BLaER1 (cell line): Measurements from ENCODE around the gene CMIP.

Experiments used
- H3K27ac ChIP-seq: shearing (Covaris generic); formaldehyde crosslinking; 2 replicates; pipeline ENCODE4 v1.8.1; 2022
- H3K27me3 ChIP-seq: shearing (Covaris generic); formaldehyde crosslinking; 2 replicates; pipeline ENCODE4 v1.8.1; 2022
- H3K36me3 ChIP-seq: shearing (Covaris generic); formaldehyde crosslinking; 2 replicates; pipeline ENCODE4 v1.8.1; 2022
- H3K4me1 ChIP-seq: shearing (Covaris generic); formaldehyde crosslinking; 2 replicates; pipeline ENCODE4 v1.8.1; 2022
- H3K4me2 ChIP-seq: shearing (Covaris generic); formaldehyde crosslinking; 2 replicates; pipeline ENCODE4 v1.8.1; 2022
- H3K4me3 ChIP-seq: shearing (Covaris generic); formaldehyde crosslinking; 2 replicates; pipeline ENCODE4 v1.8.1; 2022
- H3K9ac ChIP-seq: shearing (Covaris generic); formaldehyde crosslinking; 2 replicates; pipeline ENCODE4 v1.8.1; 2022
- H3K9me3 ChIP-seq: shearing (Covaris generic); formaldehyde crosslinking; 2 replicates; pipeline ENCODE4 v1.8.1; 2022
- H4K20me1 ChIP-seq: shearing (Covaris generic); formaldehyde crosslinking; 2 replicates; pipeline ENCODE4 v1.8.1; 2022
- Cebpa-rat ChIP-seq: shearing (Covaris generic); IDR thresholded peaks from 2 replicates; pipeline ENCODE4 v1.8.1; 2022

CMIP gene

DNA sequence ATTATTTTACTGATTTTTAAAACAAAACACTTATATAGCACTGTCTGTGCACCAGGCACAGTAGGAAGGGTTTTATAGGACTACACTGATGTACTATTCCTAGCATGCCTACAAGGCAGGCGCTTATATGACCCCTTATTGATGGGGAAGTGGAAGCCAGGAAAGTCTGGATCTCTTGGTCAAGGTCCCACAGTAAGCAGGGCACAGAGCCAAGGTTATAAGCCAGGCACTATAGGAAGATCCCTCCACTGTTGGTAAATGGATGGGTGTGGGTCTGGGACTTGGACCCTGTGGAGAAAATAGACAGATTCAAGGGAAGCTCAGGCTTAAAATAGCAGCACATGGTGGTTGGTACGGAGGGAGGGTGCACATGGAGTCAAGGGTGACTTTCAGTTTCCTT, 275.4 kb downstream of the CMIP start:
- H4K20me1 ChIP-seq, result no peaks in the 10 kb centered on the region
- TF ChIP-seq Cebpa-rat, result no peak
- H3K9ac ChIP-seq, result no peak overlapping the region
- H3K9me3 ChIP-seq, result peaks cover 12% of the 10 kb centered on the region; the same call in 1 of the 2 replicates
- no peak overlapping the region for H3K4me2 ChIP-seq
- peaks cover 26% of the 10 kb centered on the region for H3K4me1 ChIP-seq
- no peaks in the 10 kb centered on the region for H3K36me3 ChIP-seq
- H3K4me3 ChIP-seq, result no peak overlapping the region
- no peaks in the 10 kb centered on the region for H3K27me3 ChIP-seq
- H3K27ac ChIP-seq, result no peak overlapping the region

DNA sequence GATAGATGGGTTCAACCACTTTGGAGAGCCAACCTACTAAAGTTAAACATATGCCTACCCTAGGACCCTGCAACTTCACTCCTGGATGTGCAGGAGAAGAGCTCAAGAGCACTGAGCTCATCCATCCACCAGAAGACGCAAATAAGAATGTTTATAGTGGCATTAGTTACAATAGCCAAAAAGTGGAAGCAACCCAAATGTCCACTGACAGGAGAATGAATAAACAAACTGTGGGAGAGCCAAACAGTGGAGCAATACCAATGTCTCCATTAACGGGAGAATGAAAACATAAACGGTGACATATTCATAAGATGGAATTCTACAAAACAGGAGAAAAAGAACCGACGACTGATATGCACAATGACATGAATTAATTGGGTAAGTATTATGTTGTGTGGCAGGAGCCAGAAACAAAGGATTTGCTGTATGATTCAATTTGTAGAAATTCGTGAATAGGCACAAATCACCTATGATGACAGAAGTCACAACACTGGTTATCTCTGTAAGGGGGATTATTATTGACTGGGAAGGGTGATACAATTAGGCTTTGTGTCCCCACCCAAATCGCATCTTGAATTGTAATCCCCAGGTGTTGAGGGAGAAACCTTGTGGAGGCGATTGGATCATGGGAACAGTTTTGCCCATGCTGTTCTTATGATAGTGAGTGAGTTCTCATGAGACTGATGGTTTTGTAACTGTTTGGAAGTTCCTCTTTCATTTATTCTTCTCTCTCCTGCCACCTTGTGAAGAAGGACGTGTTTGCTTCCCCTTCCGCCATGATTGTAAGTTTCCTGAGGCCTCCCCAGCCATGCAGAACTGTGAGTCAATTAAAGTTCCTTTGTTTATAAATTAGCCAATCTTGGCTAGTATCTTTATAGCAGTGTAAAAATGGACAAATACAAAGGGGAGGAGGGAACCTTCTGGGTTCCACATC, 276.6 kb downstream of the CMIP start:
- Histone ChIP-seq H3K36me3 (no peaks in the 10 kb centered on the region), H3K9me3 (peaks cover 12% of the 10 kb centered on the region; the same call in 1 of the 2 replicates), H3K27ac (no peak overlapping the region), H3K27me3 (no peaks in the 10 kb centered on the region), H3K4me3 (no peak overlapping the region), H3K4me1 (peaks cover 28% of the 10 kb centered on the region), H4K20me1 (no peaks in the 10 kb centered on the region), H3K9ac (no peak overlapping the region), H3K4me2 (no peak overlapping the region)
- no peak for TF ChIP-seq Cebpa-rat

DNA sequence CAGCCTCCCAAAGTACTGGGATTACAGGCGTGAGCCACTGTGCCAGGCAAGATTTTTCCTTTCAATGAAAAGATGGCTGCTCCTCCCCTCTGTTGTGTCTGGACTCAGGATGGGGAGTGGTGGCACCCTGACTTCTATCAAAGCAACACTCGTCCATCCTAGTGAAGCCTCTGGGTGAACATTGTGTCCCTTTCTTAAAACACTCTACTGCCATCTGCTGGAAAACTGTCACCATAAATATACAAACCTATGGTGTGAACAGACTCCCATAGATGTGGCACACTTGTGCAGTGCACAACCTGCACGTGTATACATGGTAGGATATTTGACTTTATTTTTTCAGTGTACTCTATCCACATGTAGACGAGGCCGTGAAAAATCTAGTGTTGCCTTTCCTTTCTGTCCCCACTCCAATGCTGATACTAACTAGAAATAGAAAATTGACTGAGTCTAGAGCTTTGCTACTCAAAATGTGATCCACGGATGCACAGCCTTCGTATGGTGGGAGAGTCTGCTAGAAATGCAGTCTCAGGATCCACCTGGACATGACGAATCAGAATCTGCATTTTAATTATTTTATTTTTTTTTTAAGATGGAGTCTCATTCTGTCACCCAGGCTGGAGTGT, 278.6 kb downstream of the CMIP start:
- Histone ChIP-seq H3K4me1 (peaks cover 25% of the 10 kb centered on the region), H3K27me3 (no peaks in the 10 kb centered on the region), H3K4me2 (no peak overlapping the region), H3K9ac (no peak overlapping the region), H4K20me1 (no peaks in the 10 kb centered on the region), H3K27ac (no peak overlapping the region), H3K36me3 (no peaks in the 10 kb centered on the region), H3K4me3 (no peak overlapping the region), H3K9me3 (peaks cover 12% of the 10 kb centered on the region; the same call in 1 of the 2 replicates)
- TF ChIP-seq Cebpa-rat, result no peak

DNA sequence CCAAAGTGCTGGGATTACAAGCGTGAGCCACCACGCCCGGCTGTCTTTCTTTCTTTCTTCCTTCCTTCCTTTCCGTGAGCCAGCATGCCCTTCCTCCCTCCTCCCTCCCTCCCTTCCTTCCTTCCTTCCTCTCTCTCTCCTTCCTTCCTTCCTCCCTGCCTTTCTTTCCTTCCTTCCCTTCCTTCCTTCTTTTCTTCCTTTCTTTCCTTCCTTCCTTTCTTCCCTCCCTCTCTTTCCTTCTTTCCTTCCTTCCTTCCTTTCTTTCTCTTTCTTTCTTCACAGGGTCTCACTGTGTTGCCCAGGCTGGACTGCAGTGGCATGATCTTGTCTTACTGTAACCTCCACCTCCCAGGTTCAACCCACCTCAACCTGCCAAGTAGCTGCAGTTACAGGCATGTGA, 283.8 kb downstream of the CMIP start:
- Histone ChIP-seq H3K4me1 (peaks cover 54% of the 10 kb centered on the region), H3K4me3 (no peak overlapping the region), H3K9me3 (no peaks in the 10 kb centered on the region), H4K20me1 (no peaks in the 10 kb centered on the region), H3K27ac (no peak overlapping the region), H3K9ac (no peak overlapping the region), H3K4me2 (0 out of 2 replicates have a peak overlapping the region, but pooled peaks have one; percentile 91), H3K27me3 (no peaks in the 10 kb centered on the region), H3K36me3 (no peaks in the 10 kb centered on the region)
- no peak for TF ChIP-seq Cebpa-rat

DNA sequence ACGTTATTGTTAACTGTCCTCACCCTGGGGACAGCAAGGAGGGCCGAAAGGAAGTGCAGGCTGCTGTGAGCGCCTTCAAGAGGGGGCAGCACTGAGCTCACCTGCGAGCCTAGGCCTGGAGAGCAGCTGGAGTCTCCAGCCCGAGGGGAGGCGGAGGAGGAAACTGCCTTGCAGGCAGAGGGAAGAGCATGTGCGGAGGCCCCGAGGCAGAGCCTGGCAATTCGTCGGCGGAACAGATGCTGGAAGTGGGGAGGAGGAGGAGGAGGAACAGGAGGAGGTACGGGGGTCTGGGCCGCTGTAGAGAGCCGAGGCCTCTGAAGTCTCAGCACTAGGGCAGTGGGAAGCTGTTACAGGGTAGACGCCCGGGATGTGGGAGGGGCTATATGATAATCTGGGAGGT, 284.8 kb downstream of the CMIP start:
- no peak overlapping the region for H3K9ac ChIP-seq
- H3K4me1 ChIP-seq, result peaks cover 54% of the 10 kb centered on the region

DNA sequence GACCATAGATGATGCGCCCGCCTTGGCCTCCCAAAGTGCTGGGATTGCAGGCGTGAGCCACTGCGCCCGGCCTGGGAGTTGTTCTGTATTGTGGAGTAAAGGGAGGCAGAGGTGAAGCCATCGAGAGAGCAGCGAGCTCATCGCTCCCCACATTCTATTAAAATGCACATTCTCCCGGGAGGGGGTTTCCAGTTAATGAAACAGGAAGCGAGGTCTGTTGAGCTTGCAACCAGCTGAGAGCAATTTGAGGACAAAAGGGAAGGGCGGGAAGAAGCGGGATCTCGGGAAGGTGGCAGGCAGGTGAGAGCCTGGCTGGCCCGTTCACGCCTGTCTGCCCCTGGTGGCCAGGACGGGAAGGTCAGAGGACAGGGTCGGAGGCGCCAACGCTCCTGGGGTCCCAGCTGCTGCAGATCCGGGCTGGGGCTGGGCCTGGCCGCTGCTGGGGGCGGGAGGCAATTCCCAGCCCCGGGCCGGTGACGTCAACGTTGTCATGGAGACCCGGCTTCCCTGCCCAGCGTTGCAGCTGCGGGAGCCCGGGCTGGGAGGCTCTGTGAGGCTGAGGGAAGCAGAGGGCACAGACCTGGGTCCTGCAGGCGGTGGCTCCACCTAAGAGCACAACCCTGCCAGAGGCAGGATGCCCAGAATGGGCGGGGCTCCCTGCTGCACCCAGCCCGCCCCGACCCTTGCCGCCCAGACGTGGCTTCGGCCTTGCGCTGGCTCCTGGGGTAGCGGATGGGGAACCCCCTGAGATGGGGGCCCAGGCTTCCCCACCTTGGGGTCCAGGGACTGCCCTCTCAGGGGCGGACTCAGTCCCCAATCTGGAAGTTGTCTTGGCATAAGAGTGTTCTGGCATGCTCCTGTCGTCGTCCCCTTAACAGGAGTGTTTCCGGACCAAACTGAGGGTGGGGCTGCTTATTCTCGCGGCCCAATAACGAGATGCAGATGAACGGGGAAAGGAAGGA, 285.8 kb downstream of the CMIP start:
- Histone ChIP-seq H3K4me2 (peak overlapping the region; percentile 91), H3K4me3 (peak overlapping the region; percentile 60), H3K9ac (peak overlapping the region; percentile 54; the same call in 1 of the 2 replicates), H3K27me3 (no peaks in the 10 kb centered on the region), H4K20me1 (no peaks in the 10 kb centered on the region), H3K4me1 (peaks cover 52% of the 10 kb centered on the region), H3K36me3 (no peaks in the 10 kb centered on the region), H3K27ac (peak overlapping the region; percentile 61), H3K9me3 (no peaks in the 10 kb centered on the region)
- TF ChIP-seq Cebpa-rat, result no peak

More for the DNA sequence above, 284.8 kb downstream of the CMIP start:
- no peak overlapping the region for H3K4me3 ChIP-seq
- TF ChIP-seq Cebpa-rat, result no peak
- H3K9me3 ChIP-seq, result no peaks in the 10 kb centered on the region
- H3K27ac ChIP-seq, result peak overlapping the region; percentile 61
- H3K4me2 ChIP-seq, result peak overlapping the region; percentile 91
- no peaks in the 10 kb centered on the region for H3K36me3 ChIP-seq
- H3K27me3 ChIP-seq, result no peaks in the 10 kb centered on the region
- H4K20me1 ChIP-seq, result no peaks in the 10 kb centered on the region

DNA sequence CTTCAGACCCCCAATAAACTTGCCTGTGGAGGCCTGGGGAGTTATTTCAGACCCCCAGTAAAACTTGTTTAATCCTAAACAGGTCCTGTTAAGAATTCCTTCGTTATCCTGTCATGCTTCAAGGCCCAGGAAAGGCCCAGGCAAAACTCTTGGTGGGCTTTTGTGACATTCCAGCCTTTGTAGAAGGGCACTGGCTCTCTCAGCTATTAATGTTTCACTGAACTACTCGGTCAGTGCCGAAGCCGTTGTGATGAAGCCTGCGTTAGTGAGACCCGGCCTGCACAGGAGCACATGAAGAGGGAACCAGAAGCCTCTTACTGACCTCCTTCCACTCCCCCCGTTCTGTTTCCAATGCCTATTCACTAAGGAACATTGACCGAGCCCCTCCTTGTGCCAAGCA, 287.0 kb downstream of the CMIP start:
- Histone ChIP-seq H3K4me3 (no peak overlapping the region), H4K20me1 (no peaks in the 10 kb centered on the region), H3K36me3 (no peaks in the 10 kb centered on the region), H3K9ac (no peak overlapping the region), H3K4me2 (peak overlapping the region; percentile 91), H3K9me3 (no peaks in the 10 kb centered on the region), H3K4me1 (peaks cover 41% of the 10 kb centered on the region), H3K27me3 (no peaks in the 10 kb centered on the region), H3K27ac (no peak overlapping the region)
- TF ChIP-seq Cebpa-rat, result no peak

DNA sequence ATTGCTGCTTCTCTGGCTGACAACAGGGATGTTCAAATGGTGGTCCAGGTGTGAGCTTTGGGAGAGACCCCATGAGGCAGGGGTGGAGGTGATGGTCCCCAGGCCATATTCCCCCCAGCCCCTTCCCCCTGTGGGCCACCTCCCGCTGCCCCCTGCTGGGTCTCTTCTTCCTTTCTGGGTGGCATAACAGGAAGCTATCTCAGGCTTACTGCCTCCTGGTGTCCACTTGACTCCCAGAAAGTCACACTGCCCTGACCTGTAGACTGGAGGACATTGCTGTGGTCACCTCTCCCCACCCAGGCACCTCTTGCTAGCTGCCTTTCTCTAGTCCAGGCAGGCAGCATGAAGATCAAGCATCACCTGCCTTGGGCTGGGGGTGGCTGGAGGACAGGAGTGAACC, 288.1 kb downstream of the CMIP start:
- H3K4me3 ChIP-seq, result no peak overlapping the region
- H4K20me1 ChIP-seq, result no peaks in the 10 kb centered on the region
- no peak overlapping the region for H3K4me2 ChIP-seq
- H3K4me1 ChIP-seq, result peaks cover 45% of the 10 kb centered on the region
- H3K27me3 ChIP-seq, result no peaks in the 10 kb centered on the region
- no peaks in the 10 kb centered on the region for H3K9me3 ChIP-seq
- H3K9ac ChIP-seq, result no peak overlapping the region
- H3K27ac ChIP-seq, result no peak overlapping the region
- no peak for TF ChIP-seq Cebpa-rat
- no peaks in the 10 kb centered on the region for H3K36me3 ChIP-seq

DNA sequence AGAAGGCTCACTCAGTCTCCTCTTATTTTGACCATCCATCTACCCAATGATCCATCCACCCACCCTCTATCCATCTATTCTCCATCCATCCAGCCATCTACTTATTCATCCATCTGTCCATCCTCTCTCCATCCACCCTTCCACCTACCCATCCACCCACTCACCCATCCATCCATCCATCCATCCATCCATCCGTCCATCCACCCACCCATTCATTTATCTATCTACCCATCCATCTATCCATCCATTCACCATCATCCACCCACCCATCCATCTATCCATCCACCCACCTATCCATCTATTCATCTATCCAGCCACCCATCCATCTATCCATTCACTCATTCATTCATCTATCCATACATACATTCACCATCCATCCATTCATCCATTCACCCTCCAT, 288.7 kb downstream of the CMIP start:
- Histone ChIP-seq H3K27ac (no peak overlapping the region), H4K20me1 (no peaks in the 10 kb centered on the region), H3K4me1 (peaks cover 49% of the 10 kb centered on the region), H3K36me3 (no peaks in the 10 kb centered on the region), H3K9me3 (no peaks in the 10 kb centered on the region), H3K4me2 (no peak overlapping the region), H3K9ac (no peak overlapping the region), H3K4me3 (no peak overlapping the region), H3K27me3 (no peaks in the 10 kb centered on the region)
- TF ChIP-seq Cebpa-rat, result no peak
